Measurements from ENCODE around the gene CTDSP1.

DNA sequence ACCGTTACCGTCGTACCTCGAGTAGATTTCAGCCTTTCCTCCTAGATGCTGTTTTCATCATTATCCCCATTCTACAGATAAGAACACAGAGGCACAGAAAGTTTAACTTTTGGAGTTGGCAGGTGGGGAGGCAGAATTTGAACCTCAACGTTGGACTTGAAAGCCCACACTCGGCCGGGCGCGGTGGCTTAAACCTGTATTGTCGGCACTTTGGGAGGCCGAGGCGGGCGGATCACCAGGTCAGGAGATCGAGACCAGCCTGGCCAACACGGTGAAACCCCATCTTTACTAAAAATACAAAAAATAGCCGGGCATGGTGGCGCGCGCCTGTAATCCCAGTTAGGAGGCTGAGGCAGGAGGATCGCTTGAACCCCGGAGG, 31.5 kb upstream of the CTDSP1 start:
- TF ChIP-seq, protein P1, sequence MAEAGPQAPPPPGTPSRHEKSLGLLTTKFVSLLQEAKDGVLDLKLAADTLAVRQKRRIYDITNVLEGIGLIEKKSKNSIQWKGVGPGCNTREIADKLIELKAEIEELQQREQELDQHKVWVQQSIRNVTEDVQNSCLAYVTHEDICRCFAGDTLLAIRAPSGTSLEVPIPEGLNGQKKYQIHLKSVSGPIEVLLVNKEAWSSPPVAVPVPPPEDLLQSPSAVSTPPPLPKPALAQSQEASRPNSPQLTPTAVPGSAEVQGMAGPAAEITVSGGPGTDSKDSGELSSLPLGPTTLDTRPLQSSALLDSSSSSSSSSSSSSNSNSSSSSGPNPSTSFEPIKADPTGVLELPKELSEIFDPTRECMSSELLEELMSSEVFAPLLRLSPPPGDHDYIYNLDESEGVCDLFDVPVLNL (CRISPR knock-in tag; IDR thresholded peaks at IDR 0.05; ENCODE audit: borderline replicate concordance, low read depth), result no peak
- TF ChIP-seq CBFB (CRISPR knock-in tag; IDR thresholded peaks at IDR 0.05; ENCODE audit: low read depth) (no peak), FOXJ3 (CRISPR knock-in tag; IDR thresholded peaks at IDR 0.05; ENCODE audit: borderline replicate concordance) (no peak)
- TF ChIP-seq, protein P2, sequence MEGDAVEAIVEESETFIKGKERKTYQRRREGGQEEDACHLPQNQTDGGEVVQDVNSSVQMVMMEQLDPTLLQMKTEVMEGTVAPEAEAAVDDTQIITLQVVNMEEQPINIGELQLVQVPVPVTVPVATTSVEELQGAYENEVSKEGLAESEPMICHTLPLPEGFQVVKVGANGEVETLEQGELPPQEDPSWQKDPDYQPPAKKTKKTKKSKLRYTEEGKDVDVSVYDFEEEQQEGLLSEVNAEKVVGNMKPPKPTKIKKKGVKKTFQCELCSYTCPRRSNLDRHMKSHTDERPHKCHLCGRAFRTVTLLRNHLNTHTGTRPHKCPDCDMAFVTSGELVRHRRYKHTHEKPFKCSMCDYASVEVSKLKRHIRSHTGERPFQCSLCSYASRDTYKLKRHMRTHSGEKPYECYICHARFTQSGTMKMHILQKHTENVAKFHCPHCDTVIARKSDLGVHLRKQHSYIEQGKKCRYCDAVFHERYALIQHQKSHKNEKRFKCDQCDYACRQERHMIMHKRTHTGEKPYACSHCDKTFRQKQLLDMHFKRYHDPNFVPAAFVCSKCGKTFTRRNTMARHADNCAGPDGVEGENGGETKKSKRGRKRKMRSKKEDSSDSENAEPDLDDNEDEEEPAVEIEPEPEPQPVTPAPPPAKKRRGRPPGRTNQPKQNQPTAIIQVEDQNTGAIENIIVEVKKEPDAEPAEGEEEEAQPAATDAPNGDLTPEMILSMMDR (IDR thresholded peaks at IDR 0.05), result no peak

Data from WTC11 (cell line).